Measurements from ENCODE around the gene MARVELD2.

MARVELD2 gene

DNA sequence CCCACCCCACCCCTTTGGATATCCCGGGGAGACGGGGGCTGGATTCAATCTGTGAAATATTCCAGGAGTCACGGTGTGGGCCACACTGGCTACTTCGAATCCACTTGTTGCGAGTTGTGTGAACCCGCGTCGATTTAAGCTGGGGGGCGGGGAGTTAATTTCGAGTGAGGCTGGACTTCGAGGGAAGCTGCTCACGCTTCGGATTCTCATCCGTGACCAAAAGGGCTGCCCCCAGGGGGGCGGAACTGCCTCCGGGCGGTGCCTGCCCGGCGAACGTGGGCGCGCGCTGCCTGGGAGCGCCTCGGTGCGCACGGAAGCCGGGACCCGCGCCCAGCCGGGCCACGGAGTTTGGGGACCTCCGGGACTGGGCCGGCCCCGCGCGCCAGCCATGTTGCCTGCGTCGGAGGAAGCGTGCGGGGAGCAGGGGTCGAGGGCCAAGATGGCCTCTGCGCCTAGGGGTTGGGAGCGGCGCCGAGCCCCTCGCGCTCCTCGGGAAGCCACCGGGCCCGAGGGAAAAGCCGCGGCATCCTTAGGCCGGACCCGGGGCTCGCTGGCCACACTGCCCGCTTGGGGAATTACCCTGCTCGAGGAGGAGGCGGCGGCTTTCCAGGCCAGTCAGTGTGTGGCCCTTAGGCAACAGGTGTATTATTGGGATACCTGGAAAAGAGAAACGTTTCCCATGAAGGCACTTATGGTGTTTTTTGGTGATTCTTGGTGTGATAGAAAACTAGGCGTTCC is 78.6 kb downstream of the MARVELD2 start:
- DNase-seq, result peak; percentile 50
